GM13977 (cell line): ENCODE measurements around the gene PLAAT5.

Experiments used
- DNase-seq: peaks from one replicate; pipeline ENCODE4 v3.0.0; 2012; ENCODE audit warnings: low spot score
- in situ Hi-C: fragments of 300-500 bp; cut with MboI; formaldehyde crosslinking; loops from one replicate; pipeline ENCODE4 v1.12.0; 2022; ENCODE audit warnings: low sequenced_read_pairs, low pct_unique_long_range_greater_than_20kb, mixed read lengths, inconsistent platforms; ENCODE audit not compliant: unreplicated experiment
- TF ChIP-seq, protein P1 (sequence below): IDR thresholded peaks from 2 replicates; pipeline ENCODE4 v1.5.1; 2012; ENCODE audit warnings: mild to moderate bottlenecking, control low read depth; ENCODE audit not compliant: insufficient read depth; ENCODE audit errors: extremely low read depth, missing control alignments

PLAAT5 gene

GRCh38 chr11:63499874-63500273 lies 8.9 kb upstream of the PLAAT5 start:
- DNase-seq, result no peak
- TF ChIP-seq, protein P1, sequence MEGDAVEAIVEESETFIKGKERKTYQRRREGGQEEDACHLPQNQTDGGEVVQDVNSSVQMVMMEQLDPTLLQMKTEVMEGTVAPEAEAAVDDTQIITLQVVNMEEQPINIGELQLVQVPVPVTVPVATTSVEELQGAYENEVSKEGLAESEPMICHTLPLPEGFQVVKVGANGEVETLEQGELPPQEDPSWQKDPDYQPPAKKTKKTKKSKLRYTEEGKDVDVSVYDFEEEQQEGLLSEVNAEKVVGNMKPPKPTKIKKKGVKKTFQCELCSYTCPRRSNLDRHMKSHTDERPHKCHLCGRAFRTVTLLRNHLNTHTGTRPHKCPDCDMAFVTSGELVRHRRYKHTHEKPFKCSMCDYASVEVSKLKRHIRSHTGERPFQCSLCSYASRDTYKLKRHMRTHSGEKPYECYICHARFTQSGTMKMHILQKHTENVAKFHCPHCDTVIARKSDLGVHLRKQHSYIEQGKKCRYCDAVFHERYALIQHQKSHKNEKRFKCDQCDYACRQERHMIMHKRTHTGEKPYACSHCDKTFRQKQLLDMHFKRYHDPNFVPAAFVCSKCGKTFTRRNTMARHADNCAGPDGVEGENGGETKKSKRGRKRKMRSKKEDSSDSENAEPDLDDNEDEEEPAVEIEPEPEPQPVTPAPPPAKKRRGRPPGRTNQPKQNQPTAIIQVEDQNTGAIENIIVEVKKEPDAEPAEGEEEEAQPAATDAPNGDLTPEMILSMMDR, result no peak
- in situ Hi-C loops, result no loop called here

DNA sequence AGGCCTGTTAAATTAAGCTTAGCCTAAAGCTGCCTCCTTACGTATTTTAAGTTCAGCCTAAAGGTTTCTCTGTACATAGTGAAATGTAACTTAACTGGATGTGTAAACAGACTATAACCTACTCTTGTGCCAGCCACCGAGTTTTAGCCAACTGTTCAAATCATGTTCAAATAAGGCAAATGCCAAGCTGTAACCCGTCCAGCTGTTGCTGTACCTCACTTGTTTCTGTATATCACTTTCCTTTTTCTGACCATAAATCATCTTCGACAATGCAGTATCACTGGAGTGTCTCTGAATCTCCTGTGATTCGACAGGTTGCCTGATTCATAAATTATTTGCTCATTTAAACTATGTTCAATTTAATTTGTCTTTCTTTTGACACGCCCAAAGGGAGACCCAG lies 4.0 kb upstream of the PLAAT5 start:
- TF ChIP-seq, protein P1, result no peak
- no peak for DNase-seq
- in situ Hi-C loops, result no loop called here

GRCh38 chr11:63493127-63493526 lies 2.2 kb upstream of the PLAAT5 start:
- no peak for DNase-seq
- TF ChIP-seq, protein P1, result no peak
- in situ Hi-C loops, result no loop called here

GRCh38 chr11:63492441-63492840 lies 1.5 kb upstream of the PLAAT5 start:
- no peak for DNase-seq
- in situ Hi-C loops, result no loop called here
- TF ChIP-seq, protein P1, result no peak

- DNase-seq, result no peak
- TF ChIP-seq, protein P1, result no peak
- in situ Hi-C loops, result no loop called here
These were observed 837 bp upstream of the PLAAT5 start for GRCh38 chr11:63491636-63492372.

GRCh38 chr11:63491240-63491587 lies 247 bp upstream of the PLAAT5 start:
- in situ Hi-C loops, result no loop called here
- TF ChIP-seq, protein P1, result no peak
- DNase-seq, result no peak
